HG03354 (cell line): ENCODE results near the gene CCDC88C.
"Not testable (repeated sequence)": the region's sequence is repeated elsewhere in the genome, so short reads cannot be mapped to it uniquely, and the experiment has no call there.

Experiments used
- ATAC-seq: cut with Tn5 transposase; IDR thresholded peaks from one replicate; pipeline ENCODE4 v1.9.1; 2021; ENCODE audit warnings: mild to moderate bottlenecking; ENCODE audit not compliant: unreplicated experiment, poor library complexity, severe bottlenecking

Gene CCDC88C

DNA sequence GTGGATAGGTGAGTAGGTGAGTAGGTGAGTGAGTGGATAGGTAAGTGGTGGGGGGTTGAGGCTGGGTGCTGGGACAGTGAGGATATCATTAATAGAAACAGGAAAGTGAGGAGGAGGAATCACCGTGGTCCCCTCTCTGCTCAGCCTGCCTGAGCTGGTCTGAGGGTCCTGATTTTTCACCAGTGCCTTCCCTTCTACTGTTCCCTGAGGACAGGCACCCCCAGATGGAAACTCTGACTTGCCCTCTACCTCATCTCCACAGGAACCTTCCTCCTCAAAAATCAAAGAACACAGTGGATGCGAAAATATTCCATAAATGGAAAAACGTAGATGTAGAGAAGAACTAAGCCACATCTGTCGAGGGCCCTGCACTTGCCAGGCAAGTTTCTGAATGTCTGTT lies 175.0 kb downstream of the CCDC88C start:
- no peak for ATAC-seq

DNA sequence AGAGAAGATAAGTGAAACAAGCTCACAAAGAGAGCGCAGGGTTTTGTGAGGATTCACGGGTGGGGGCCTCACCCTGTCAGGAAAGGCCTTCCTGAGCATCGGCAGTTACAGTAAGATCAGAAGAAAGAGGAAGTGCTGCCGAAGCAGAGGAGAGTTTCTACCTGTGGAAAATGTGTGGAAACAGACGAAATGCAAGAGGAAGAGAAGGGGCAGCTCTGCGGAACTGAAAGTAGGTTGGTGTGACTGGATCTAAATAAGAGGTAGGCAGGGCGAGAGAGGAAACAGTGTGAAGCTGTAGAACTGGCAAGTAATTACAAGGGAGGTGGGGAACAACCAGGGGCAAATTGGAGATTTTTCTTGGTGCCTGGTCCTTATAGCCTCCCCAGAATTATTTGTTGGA lies 175.8 kb downstream of the CCDC88C start:
- peak; percentile 70 for ATAC-seq

DNA sequence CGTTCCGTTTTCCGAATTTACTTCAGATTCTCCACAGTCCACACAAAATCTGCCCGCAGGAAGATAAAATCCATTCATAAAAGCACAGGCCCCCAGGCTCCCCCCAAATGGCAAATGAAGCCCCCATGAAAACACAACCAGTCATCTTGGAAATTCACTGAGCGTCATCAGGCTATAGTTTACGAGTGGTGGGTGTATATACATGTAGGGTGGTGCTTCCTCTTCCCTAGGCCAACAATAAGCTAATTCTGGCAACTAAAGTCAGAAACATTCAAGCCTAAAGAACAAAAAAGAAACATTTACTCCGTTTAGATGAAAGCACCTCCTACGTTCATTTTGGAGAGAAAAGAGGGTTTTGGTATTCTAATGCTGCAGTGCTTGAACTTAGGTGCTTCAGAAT lies 179.0 kb downstream of the CCDC88C start:
- ATAC-seq: no peak

DNA sequence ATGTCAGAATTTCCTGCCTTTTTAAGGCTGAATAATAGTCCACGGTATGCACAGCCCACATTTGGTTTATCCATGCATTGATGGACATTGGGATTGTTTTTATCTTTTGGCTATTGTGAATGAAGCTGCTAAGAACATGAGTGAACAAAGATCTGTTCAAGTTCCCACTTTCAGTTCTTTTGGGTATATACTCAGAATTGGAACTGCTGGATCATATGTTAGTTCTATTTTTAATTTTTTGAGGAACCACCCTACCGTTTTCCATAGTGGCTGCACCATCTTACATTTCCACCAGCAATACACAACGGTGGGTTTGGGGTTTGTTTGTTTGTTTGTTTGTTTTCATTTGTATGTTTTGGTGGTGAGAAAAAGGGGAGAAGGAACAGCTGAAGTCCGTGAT lies 179.5 kb downstream of the CCDC88C start:
- no peak for ATAC-seq

DNA sequence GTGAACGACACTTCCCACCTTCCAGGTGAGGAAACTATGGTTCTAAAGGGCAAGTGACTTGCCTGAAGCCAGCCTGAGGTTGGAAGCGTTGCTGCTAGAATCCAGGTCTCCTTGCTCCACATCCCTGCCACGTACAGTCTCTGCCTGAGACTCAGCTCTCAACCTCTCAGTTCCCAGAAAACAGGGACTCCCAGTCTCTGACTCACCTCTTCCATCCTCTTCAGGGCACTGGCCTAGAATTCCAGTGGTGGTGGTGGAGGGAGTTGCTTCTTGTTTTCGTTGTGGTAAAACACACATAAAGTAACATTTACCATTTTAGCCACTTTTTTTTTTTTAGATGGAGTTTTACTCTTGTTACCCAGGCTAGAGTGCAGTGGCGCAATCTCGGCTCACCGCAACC lies 180.4 kb downstream of the CCDC88C start:
- ATAC-seq: no peak

DNA sequence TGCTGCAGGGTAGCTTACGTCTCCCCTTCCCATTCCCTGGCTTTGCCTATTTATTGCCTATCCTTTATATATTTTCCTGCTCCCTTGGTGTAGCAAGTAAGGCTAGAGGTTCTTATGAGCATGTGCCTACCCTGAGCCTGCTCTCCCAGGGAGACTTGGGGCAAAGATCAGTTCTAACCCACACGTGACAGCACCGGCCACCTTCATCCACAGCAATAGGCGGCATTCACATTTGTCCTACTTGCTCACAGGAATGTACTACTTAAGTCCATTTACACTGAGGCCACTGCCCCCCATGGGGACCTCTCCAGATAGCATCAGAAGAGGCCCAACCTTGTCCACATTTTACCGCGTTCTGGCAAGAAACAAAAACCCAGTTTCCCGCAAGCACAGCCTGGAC lies 181.8 kb downstream of the CCDC88C start:
- no peak for ATAC-seq

DNA sequence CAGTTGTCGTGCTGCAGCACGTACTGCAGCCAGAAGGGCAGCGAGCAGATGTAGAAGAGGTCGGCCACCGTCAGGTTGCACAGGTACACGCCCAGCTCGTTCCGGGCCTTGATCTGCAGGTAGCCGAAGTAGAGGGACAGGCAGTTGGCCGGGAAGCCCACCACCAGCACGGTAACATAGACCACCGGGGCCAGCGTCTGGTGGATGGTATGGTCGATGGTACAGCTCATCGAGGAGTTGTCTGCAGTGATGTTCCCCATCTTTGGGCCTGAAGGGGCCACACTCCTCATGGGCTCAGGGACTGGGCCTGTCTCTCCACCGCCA lies 182.9 kb downstream of the CCDC88C start:
- no peak for ATAC-seq

DNA sequence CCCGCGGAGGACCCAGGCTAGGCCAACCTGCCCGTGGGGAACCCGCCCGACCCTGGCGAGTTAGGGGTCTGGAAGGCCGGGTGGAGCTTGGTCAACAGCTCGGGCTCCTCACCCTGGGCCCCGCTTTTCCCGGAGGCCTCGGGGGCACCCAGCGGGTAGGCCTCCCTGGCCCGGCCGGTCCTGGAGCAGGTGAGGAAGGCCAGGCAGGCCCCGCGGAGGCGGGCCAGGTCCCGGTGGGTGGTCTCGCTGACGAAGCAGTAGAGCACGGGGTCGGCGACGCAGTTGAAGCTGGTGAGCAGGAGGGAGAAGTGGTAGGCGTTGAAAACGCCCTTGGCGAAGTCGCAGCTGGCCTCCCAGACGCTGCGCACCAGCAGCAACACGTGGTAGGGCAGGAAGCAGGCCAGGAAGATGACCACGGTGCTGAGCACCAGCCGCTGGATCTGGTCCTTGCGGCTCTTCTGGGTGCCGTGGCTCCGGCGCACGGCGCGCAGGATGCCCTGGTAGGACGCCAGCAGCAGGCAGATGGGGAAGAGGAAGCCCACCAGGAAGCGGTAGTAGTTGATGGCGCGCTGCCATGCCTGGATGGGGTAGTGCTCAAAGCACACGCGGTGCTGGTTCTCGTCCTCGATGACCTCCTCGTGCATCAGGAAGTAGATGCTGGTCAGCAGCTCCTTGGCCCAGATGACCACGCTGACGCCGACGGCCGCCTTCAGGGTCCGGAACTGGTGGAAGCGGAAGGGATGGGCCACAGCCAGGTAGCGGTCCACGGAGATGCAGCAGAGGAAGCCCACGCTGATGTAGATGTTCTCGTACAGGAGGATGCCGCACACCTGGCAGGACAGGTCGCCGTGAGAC lies 183.5 kb downstream of the CCDC88C start:
- ATAC-seq: no peak

DNA sequence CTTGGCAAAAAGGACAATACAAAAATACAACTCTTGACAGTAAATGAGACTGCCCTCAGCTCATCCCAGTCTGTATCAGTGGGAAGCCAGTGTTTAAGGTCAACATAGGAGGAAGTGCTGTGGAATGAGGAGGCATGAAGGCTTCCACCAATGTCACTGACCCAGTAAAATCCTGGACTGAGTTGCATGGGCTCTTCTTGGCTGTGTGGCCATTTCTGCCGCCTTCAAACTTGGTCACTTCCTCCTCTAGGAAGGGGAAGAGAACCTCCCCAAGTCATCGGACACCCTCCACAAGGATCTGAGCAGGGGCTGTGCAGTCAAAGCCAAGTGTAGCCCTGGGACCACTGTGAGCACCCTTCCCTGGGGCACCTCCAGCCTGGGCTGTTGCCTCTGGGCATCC lies 185.0 kb downstream of the CCDC88C start:
- ATAC-seq: no peak

DNA sequence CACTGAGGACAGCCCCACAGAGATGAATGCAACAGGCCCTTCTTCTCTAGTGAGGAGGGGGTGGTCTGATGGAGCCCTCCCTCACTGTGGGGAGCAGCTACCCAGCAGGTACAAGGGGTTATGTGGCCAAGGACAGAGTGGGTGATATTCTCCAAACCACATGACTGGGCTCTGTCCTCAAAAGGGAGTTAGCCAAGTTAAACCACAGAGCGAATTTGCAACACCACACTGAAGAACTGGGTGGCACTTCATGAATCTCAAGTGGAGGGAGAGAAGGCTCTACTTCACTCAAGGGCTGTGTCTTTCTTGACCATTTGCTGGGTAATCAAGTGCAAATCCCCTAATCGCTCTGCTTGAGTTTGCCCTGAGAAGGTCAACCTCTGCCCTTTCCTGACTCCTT lies 185.6 kb downstream of the CCDC88C start:
- ATAC-seq: no peak

DNA sequence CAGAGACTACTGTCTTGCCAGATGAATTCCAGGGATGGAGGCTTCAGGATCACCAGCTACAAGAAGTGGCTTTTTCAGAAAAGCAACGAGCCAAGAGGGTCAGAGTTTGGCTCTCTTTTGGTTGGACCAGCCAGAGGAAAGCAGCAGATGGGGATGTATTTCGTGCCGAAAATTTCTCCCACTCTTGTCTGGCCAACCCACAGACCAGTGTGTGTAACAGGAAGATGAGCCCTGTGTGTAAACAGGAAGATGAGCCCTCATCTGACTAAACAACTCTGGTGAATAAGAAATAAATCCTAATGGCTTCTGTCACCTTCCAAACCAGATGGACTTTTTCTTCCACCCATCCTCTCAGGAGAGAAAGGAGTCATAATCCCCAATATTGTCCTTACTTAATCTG lies 186.2 kb downstream of the CCDC88C start:
- ATAC-seq: no peak

DNA sequence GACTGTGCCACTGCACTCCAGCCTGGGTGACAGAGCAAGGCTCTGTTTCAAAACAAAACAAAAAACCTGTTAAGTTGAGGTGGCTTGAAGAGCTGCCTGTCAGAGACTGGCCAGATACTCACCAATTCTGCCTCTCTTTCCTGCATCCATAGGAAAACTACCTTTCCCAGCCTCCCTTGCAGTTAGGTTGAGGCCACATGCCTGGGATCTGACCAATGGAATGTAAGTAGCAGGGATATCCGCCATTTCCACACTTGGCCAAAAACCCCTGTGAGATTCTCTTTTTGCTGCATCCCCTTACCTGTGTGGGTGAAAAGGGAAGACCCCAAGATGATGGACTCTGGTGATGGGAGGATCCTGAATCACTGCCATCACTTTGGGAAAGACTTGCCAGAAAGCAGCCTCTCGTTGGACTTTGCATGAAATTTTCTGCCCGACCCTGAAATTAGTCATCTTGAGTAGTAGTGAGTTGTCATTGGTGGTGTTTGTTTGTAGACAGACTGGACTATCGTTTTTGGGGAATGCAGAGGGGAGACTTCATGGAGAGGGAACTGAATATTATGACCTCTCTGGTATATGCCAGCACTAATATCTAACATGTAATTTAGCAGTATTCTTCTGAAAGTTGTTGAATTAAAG lies 187.1 kb downstream of the CCDC88C start:
- ATAC-seq: no peak

DNA sequence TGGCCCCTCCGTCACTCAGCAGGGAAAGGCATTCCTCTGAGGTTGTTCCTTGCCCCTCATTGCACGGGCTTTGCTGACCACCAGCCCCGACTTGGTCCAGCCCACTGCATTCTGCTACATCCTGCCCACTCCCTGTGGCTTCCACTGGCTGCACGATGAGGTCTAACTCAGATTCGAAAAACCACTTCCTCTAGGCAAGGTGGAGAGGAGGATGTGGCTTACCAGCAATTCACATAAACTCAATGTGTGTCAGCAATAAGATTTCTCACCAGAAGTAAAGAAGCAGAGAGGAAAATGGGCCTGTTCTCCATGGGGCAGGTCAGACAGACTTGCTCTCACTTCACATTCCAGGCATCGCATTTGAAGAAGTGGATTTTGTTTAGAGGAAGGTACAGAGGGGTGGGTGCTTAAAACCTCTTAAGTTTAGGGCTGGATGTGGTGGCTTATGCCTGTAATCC lies 187.8 kb downstream of the CCDC88C start:
- peak; percentile 84 for ATAC-seq

DNA sequence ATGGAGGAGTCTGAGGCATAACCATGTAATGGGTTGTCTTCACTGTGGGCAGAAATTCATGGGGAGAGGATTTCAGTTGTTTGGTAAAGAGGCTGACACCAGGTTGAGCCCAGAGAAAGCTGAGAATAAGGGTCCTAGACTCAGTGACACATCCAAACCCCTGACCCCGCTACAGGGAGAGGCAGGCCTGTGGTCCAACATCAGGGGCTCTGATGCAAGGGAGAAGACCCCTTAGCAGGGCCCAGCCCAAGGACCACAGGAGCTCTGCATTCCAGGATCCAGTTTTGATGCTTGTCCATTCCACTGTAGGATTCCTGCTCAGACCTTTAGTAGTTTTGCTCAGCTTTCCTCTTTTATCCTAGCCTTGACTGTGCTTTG lies 188.6 kb downstream of the CCDC88C start:
- ATAC-seq: no peak

DNA sequence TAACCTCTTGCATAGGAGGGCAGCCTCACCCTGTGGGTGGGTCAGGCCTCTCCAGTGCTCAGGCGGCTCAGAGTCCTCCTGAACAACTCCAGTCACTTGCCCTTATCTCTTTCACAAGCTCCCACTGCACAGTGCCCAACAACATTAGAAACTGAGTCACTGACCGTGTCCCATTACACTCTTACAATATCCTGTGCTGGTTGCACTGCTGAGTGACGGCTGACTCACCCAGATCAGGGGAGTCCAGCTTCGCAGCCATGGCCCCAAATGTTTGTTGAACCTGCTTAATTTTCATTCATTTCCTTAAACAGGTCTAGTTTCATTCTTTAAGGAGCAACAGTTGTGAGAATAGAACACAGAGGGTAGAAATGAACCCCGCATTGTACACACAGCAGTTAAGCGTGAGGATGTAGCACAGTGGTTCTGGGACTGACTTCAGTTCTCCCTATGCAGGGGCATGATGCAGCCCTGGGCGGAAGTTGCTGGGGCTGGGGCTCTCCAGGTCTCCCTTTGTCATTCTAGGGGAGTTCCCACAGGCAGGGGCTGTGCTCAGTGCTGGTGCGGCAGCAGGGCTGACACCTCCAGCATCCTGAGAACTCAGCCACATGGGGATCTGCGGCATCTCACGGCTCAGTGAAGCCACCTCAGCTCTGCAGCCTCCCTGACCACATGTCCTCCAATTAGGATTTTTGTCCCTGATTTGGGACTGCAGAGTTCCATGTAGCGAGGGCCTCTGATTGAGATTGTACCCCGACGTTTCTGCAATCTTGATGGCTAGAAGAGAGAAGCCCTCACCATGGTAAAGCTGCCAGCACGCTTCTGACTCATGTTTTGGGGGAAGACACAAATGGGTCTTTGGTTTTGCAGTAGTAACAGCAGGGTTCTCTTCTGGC lies 189.3 kb downstream of the CCDC88C start:
- ATAC-seq: peak; percentile 76

DNA sequence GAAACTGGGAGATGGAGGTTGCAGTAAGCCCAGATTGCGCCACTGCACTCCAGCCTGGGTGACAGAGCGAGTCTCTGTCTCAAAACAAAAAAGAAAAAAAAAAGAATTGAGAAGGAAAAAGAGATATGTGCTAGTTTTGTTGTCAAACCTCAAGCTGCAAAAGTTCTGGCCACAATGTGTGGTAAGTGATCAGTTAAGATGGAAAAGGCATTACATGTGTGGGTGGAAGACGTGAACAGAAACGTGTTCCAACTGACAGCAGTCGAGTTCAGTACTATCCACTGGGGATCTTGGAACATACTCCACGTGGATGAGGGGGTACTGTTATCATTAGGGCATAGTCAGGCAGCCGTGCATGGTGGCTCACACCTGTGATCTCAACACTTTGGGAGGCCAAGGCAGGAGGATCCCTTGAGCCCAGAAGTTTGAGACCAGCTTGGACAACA lies 190.4 kb downstream of the CCDC88C start:
- ATAC-seq: no peak

DNA sequence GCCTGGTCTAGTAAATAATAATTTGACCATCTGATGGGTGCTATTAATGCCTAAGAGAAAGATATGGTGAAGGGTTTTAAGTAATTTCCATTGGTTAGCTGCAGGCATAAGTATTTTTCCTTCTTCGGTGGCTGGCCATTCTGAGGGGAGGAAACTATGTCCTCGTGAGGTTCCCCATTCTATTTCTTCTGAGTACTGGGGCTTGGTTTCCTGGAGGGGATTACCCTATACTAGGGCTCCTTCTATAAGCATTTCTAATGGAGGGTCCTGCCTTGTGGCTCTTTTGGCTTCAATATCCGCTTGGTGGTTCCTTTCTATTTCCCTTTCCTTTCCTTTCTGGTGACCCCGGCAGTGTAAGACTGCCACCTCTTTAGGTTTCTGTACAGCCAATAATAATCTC lies 191.3 kb downstream of the CCDC88C start:
- not testable (repeated sequence) for ATAC-seq

DNA sequence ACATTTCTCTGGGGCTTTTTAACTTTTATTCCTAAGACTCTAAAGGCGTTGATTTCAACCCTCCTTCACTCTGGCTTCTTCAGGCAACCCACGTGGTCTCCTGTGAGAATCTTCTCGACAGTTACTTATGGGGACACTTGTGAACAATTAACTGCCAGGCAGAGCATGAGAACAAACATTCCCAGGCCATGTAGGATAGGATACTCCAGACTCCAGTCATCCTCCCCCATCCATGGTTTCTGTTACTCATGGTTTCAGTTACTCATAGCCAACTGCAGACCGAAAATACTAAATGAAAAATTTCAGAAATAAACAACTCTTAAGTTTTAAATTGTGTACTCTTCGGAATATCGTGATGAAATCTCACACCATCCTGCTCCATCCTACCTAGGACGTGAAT lies 192.6 kb downstream of the CCDC88C start:
- ATAC-seq: no peak

DNA sequence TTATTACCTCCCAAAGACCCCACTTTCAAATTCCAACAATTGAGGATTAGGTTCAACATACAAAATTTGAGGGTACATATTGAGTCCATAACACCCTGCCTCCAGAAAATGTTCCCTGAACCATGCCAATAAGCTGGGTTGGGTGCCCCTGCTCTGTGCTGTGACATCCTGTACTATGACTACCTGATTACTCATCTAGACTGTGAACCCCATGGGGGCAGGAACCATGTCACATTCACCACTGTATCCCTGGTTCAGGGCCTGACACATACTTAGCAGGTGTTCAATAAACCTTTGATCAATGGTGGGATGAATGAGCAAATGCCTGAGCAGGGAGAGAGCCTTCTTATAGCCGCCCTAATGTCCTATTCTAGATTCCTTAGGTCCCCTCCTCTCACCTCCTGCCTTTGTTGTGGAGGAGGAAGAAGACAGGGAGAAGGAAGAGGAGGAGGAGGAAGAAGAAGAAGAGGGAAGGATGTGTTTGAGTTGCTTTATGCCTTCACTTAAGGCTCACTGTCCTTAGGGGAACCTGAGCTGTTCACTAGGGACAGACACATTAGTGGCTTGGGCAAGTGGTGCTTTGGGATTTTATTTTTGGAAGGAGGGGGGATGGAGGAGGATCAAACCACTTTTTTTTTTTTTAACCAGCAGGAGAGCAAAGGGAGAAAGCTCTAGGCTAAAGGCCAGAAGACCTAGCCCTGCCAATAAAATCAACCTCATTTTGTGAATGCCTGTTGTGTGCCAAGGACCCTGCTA lies 194.4 kb downstream of the CCDC88C start:
- ATAC-seq: no peak
